Stimulated activated memory B cell treated with anti-CD40 and anti-IgM and Interleukin-4, amounts not matched to agents 10 μg/mL and 1 μg/mL and 100 μg/mL, for 72 hours (primary cell): Measurements from ENCODE around the gene KLHL26.

Experiments
- ATAC-seq: fragments of 150-1000 bp; cut with Tn5 transposase; 2 replicates; pipeline ENCODE4 v1.10.0; 2021
- H3K27ac Mint-ChIP-seq: one replicate; pipeline ENCODE4 v1.8.0; 2022; ENCODE audit warnings: mild to moderate bottlenecking, mixed read lengths
- H3K27me3 Mint-ChIP-seq: one replicate; pipeline ENCODE4 v1.8.0; 2022; ENCODE audit warnings: mixed read lengths
- H3K36me3 Mint-ChIP-seq: one replicate; pipeline ENCODE4 v1.8.0; 2022; ENCODE audit warnings: mixed read lengths
- H3K4me1 Mint-ChIP-seq: one replicate; pipeline ENCODE4 v1.8.0; 2022; ENCODE audit warnings: mixed read lengths
- H3K4me3 Mint-ChIP-seq: one replicate; pipeline ENCODE4 v1.8.0; 2022; ENCODE audit warnings: mild to moderate bottlenecking, moderate library complexity, mixed read lengths
- H3K9me3 Mint-ChIP-seq: one replicate; pipeline ENCODE4 v1.8.0; 2022; ENCODE audit warnings: mixed read lengths

The KLHL26 gene

GRCh38 chr19:18696023-18696422 lies 59.2 kb downstream of the KLHL26 start:
- H3K27me3 Mint-ChIP-seq: no peaks in the 10 kb centered on the region
- no peaks in the 10 kb centered on the region for H3K36me3 Mint-ChIP-seq
- no peaks in the 10 kb centered on the region for H3K9me3 Mint-ChIP-seq
- peaks cover 65% of the 10 kb centered on the region for H3K4me1 Mint-ChIP-seq
- peak overlapping the region; percentile 73 for H3K27ac Mint-ChIP-seq
- H3K4me3 Mint-ChIP-seq: no peak overlapping the region
- ATAC-seq: no peak

- Mint-ChIP-seq H3K4me1 (peaks cover 68% of the 10 kb centered on the region), H3K9me3 (no peaks in the 10 kb centered on the region), H3K27me3 (no peaks in the 10 kb centered on the region), H3K4me3 (no peak overlapping the region), H3K27ac (peak overlapping the region; percentile 73), H3K36me3 (no peaks in the 10 kb centered on the region)
- ATAC-seq: no peak
Measured at GRCh38 chr19:18697680-18698079, 60.9 kb downstream of the KLHL26 start.

- Mint-ChIP-seq H3K4me1 (peaks cover 68% of the 10 kb centered on the region), H3K27ac (peak overlapping the region; percentile 97), H3K9me3 (no peaks in the 10 kb centered on the region), H3K27me3 (no peaks in the 10 kb centered on the region), H3K4me3 (no peak overlapping the region), H3K36me3 (no peaks in the 10 kb centered on the region)
- ATAC-seq: no peak
Measured at GRCh38 chr19:18698321-18699167, 61.7 kb downstream of the KLHL26 start.

GRCh38 chr19:18699403-18700054 lies 62.7 kb downstream of the KLHL26 start:
- Mint-ChIP-seq H3K36me3 (no peaks in the 10 kb centered on the region), H3K27ac (peak overlapping the region; percentile 97), H3K4me1 (peaks cover 65% of the 10 kb centered on the region), H3K4me3 (peak overlapping the region; percentile 83), H3K9me3 (no peaks in the 10 kb centered on the region), H3K27me3 (no peaks in the 10 kb centered on the region)
- ATAC-seq: no peak

- ATAC-seq: peak; percentile 93
- H3K9me3 Mint-ChIP-seq: no peaks in the 10 kb centered on the region
- H3K4me3 Mint-ChIP-seq: peak overlapping the region; percentile 83
- peak overlapping the region; percentile 97 for H3K27ac Mint-ChIP-seq
- peaks cover 54% of the 10 kb centered on the region for H3K4me1 Mint-ChIP-seq
- H3K27me3 Mint-ChIP-seq: no peaks in the 10 kb centered on the region
- H3K36me3 Mint-ChIP-seq: no peaks in the 10 kb centered on the region
Measured at GRCh38 chr19:18700501-18701249, 63.8 kb downstream of the KLHL26 start.

- ATAC-seq: peak; percentile 37
- Mint-ChIP-seq H3K27me3 (no peaks in the 10 kb centered on the region), H3K4me3 (peak overlapping the region; percentile 83), H3K27ac (peak overlapping the region; percentile 97), H3K4me1 (peaks cover 49% of the 10 kb centered on the region), H3K36me3 (no peaks in the 10 kb centered on the region), H3K9me3 (no peaks in the 10 kb centered on the region)
Measured at GRCh38 chr19:18701250-18701608, 64.4 kb downstream of the KLHL26 start.

- Mint-ChIP-seq H3K4me1 (peaks cover 46% of the 10 kb centered on the region), H3K4me3 (no peak overlapping the region), H3K27me3 (no peaks in the 10 kb centered on the region), H3K27ac (no peak overlapping the region), H3K36me3 (no peaks in the 10 kb centered on the region), H3K9me3 (no peaks in the 10 kb centered on the region)
- no peak for ATAC-seq
Measured at GRCh38 chr19:18704054-18704453, 67.2 kb downstream of the KLHL26 start.

- Mint-ChIP-seq H3K4me3 (no peak overlapping the region), H3K4me1 (peaks cover 44% of the 10 kb centered on the region), H3K36me3 (no peaks in the 10 kb centered on the region), H3K9me3 (no peaks in the 10 kb centered on the region), H3K27ac (no peak overlapping the region), H3K27me3 (no peaks in the 10 kb centered on the region)
- ATAC-seq: no peak
Measured at GRCh38 chr19:18704971-18705370, 68.1 kb downstream of the KLHL26 start.

- H3K36me3 Mint-ChIP-seq: no peaks in the 10 kb centered on the region
- H3K27me3 Mint-ChIP-seq: no peaks in the 10 kb centered on the region
- H3K4me1 Mint-ChIP-seq: peaks cover 30% of the 10 kb centered on the region
- H3K9me3 Mint-ChIP-seq: no peaks in the 10 kb centered on the region
- no peak for ATAC-seq
- no peak overlapping the region for H3K4me3 Mint-ChIP-seq
- peak overlapping the region; percentile 3 for H3K27ac Mint-ChIP-seq
Measured at GRCh38 chr19:18708452-18709231, 71.8 kb downstream of the KLHL26 start.

- Mint-ChIP-seq H3K9me3 (no peaks in the 10 kb centered on the region), H3K27me3 (no peaks in the 10 kb centered on the region)
Measured at GRCh38 chr19:18709546-18709945, 72.7 kb downstream of the KLHL26 start.

GRCh38 chr19:18710186-18710585 lies 73.4 kb downstream of the KLHL26 start:
- Mint-ChIP-seq H3K27ac (no peak overlapping the region), H3K4me3 (no peak overlapping the region), H3K9me3 (no peaks in the 10 kb centered on the region), H3K27me3 (no peaks in the 10 kb centered on the region), H3K4me1 (peaks cover 35% of the 10 kb centered on the region), H3K36me3 (no peaks in the 10 kb centered on the region)
- ATAC-seq: no peak

More at GRCh38 chr19:18709546-18709945, 72.7 kb downstream of the KLHL26 start:
- H3K36me3 Mint-ChIP-seq: no peaks in the 10 kb centered on the region
- no peak overlapping the region for H3K27ac Mint-ChIP-seq
- no peak for ATAC-seq
- H3K4me3 Mint-ChIP-seq: no peak overlapping the region
- H3K4me1 Mint-ChIP-seq: peaks cover 30% of the 10 kb centered on the region

GRCh38 chr19:18710996-18711751 lies 74.3 kb downstream of the KLHL26 start:
- no peaks in the 10 kb centered on the region for H3K36me3 Mint-ChIP-seq
- no peaks in the 10 kb centered on the region for H3K27me3 Mint-ChIP-seq
- peaks cover 41% of the 10 kb centered on the region for H3K4me1 Mint-ChIP-seq
- ATAC-seq: no peak
- no peak overlapping the region for H3K4me3 Mint-ChIP-seq
- H3K27ac Mint-ChIP-seq: no peak overlapping the region
- H3K9me3 Mint-ChIP-seq: no peaks in the 10 kb centered on the region

- Mint-ChIP-seq H3K4me3 (no peak overlapping the region), H3K36me3 (no peaks in the 10 kb centered on the region), H3K27me3 (no peaks in the 10 kb centered on the region), H3K9me3 (no peaks in the 10 kb centered on the region), H3K4me1 (peaks cover 40% of the 10 kb centered on the region), H3K27ac (no peak overlapping the region)
- ATAC-seq: no peak
Measured at GRCh38 chr19:18711893-18712292, 75.1 kb downstream of the KLHL26 start.

- H3K9me3 Mint-ChIP-seq: no peaks in the 10 kb centered on the region
- H3K27ac Mint-ChIP-seq: no peak overlapping the region
- peaks cover 4% of the 10 kb centered on the region for H3K36me3 Mint-ChIP-seq
- H3K4me1 Mint-ChIP-seq: peaks cover 48% of the 10 kb centered on the region
- no peaks in the 10 kb centered on the region for H3K27me3 Mint-ChIP-seq
- no peak for ATAC-seq
- H3K4me3 Mint-ChIP-seq: no peak overlapping the region
Measured at GRCh38 chr19:18712981-18713380, 76.2 kb downstream of the KLHL26 start.
